GM18909 (cell line): ENCODE data around the gene MYEOV.

ENCODE experiments used
- ATAC-seq: cut with Tn5 transposase; IDR thresholded peaks from one replicate; pipeline ENCODE4 v1.9.1; 2021; ENCODE audit warnings: mild to moderate bottlenecking; ENCODE audit not compliant: unreplicated experiment, poor library complexity

Gene MYEOV

GRCh38 chr11:69293819-69294505, at the start of gene MYEOV:
MYEOV (plus strand) TSS chr11:69294155; CDS start chr11:69295355, 1,200 bp downstream.
- ATAC-seq: no peak

DNA sequence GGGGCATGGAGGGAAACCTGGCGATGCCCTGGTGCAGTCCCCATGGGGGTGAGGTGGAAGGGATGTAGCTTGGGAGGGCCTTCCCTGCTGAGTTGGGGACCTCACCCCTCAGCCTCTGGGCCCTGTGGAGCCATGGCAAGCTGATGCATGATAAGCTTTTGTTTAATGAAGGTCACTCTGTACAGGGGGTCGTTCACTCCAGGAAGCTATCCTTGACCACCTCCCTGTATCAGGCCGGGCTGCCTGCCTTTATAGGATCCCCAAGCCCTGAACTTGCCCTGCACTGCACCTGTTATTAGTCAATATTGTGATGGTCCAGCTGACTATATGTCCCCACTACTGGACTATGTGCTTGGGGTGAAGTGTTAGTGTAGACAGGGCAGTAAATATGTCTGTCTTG, 49.7 kb upstream of the MYEOV start:
- no peak for ATAC-seq

GRCh38 chr11:69245041-69245440, 48.9 kb upstream of the MYEOV start:
- ATAC-seq: no peak

DNA sequence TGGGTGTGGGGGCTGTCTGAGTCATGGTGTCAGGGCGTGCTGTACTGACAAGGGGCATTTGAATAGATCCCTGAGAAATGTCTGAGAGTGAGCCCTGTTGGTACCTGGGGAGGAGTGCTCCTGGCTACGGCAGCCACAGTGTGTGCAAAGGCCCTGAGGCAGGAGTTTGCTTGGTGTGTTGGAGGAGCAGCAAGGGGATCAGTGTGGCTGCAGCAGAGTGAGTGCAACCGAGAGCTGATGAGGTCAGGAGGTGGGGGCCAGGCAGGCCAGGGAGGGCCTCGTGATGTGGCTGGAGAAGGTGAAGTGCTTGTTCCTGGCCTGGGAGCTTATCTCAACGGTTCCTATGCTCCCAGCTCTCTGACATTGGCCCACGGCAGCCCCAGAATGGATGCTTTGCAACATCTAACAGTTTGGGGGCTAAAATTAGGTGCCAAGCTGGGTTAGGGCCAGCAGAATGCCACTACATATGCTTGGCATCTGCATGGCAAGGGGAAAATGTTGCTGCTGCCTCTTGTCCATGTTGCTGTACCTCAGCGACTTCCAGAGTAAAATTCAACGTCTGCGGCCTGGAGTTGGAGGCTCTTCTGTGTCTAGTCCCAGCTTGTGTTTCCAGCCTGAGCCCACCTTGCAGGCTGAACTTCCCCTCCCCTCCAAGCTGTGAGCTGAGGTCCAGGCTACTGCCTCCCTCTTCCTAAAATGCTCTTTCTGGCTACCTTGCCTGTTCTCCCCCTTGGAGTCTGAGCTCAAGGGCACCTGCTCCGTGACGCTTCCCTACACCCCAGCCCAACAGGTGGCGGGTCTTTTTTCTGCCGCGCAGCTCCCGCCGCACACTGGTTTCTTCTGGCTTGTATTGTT, 48.2 kb upstream of the MYEOV start:
- ATAC-seq: no peak

DNA sequence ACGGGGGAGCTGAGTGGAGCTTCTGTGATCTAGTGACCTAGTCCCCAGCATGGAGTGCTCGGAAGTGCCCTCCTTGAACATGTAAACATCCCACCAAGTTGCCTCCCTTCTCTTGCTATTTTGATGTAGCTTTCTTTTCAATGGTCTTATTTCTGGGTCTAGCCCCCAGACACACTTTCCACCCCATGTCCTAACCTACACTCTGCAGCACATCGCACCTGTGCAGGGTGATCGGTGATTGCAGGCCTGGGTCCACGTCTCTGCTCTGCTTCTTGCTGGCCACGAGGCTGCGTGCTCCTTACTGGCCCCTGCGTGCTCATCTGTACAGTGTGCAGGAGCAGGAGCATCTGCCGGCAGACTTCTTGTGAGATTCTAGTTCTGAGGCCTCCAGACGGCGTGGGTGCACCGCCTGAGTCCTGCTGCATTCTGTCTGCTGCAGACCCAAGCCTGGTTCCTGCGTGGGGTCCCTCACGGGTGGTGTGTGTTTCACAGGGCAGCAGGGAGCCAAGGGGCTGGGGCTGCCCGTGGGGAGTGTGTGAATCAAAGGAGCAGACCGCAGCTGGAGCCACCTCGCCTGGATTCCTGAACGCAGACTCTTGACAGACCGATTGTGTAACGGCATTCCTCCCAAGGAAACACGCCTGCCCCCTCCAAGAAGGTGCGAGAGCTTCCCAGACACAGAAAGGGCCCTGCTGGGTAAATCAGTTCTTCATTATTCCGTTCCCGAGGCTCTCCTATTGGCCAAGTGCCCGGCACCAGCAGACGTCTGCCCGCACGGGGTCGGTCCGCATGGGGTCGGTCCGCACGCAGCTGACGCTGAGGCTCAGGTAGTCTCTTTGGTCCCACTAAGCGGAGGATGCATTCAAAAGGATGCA, 44.4 kb upstream of the MYEOV start:
- ATAC-seq: no peak

DNA sequence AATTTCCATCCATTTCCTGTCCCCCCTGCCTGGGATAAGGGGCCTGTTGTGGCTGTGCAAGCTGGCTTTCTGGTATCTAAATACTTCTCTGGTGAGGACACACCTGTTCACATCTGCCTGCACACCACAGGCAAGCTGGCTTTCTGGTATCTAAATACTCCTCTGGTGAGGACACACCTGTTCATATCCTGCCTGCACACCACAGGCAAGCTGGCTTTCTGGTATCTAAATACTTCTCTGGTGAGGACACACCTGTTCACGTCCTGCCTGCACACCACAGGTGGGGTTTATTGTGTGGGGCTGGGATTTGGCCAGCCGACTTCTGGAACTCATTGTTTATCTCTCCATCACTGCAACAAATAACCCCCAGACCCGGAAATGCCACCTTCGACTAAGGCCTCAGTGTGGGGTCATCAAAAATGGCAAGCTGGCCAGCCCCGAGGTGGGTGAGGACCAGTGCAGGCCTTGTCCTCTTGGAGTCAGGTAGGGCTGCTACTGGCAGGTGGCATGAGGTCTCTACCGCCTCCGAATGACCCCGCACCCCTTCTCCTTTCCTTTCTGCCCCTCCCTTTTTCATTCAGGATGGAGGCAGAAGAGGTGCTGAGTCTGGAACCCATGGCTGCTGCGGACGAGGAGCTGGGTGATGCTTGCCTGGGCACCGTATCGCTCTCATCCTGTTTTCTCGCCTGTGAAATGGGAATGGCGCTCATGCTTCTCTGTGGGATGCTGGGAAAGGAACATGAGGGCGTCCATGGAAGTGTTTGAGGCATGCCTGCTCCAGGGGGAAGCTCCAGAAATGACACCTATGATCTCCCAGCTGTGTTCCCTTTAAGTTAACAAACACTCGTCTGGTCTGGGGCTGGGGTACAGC, 43.5 kb upstream of the MYEOV start:
- no peak for ATAC-seq

DNA sequence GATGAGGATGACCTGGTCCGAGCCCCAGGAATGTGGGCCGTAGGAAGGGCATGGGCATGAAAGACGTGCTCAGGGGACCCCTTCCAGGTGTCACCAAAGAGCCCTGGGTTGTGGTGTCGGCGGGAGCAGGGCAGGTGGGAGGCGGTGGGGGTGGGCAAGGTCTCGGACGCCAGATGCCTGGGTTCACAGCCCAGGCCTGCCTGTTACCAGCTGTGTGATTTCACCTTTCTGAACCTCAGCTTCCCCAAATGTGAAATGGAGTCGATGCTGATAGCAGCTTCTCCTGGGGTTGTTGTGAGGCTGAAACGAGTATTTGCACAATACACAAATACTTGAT, 42.9 kb upstream of the MYEOV start:
- ATAC-seq: no peak

GRCh38 chr11:69251639-69252489, 42.1 kb upstream of the MYEOV start:
- ATAC-seq: no peak

DNA sequence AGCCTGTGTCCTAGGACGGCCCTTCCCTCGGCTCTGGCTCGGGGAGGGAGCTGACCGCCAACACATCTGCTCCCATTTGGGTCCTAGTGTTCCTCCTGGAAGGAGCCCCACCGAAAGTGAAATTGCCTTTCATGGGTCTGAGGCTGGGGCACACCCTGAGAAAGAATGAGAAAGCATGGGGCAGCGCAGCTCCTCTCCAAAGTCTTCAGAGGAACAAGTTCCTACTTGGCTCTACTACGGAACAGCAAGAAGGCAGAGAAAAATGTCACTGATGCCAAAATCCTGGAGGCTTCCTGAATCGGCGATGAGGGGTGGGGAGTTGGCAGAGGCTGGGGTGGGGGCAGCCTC, 41.5 kb upstream of the MYEOV start:
- no peak for ATAC-seq

DNA sequence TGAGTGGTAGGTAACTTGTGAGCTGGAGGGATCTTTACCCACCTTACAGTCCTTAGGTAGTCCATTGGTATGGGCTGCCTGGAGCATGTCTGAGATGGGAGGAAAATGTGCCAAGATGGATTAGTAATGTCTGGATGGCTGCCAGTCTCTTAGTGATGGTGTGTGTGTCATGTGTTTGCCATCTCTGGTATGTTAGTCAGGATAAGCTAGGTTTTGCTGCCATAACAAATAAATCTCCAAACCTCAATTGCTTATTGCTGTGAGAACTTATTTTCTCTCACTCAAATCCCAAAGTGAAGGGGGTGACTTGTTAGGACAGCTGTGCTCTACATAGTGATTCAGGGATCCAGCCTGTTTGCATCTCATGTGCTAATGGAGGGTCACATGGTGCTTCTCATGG, 40.9 kb upstream of the MYEOV start:
- no peak for ATAC-seq

- no peak for ATAC-seq
Observed at GRCh38 chr11:69257134-69257533, 36.8 kb upstream of the MYEOV start.

- ATAC-seq: no peak
Observed at GRCh38 chr11:69257838-69258658, 35.9 kb upstream of the MYEOV start.

DNA sequence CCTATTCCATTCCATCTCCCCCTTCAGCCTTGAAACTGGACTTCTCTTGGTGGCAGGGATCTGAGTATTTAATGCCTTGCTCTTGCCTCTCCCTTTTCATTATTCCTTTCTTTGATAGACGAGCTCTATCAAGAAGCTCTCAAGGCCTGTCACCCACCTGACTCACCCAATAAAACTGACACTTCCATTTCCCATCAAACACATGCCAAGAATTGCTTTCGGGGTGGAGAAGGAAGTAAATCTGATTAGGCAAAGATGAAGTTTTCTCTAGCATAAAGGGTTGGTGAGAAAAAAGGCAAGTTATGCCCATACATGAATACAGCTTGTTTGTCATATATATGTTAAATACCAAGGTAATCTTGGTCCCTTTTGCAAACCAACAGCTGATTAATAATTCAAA, 34.9 kb upstream of the MYEOV start:
- ATAC-seq: no peak

- no peak for ATAC-seq
Observed at GRCh38 chr11:69260622-69261021, 33.3 kb upstream of the MYEOV start.

DNA sequence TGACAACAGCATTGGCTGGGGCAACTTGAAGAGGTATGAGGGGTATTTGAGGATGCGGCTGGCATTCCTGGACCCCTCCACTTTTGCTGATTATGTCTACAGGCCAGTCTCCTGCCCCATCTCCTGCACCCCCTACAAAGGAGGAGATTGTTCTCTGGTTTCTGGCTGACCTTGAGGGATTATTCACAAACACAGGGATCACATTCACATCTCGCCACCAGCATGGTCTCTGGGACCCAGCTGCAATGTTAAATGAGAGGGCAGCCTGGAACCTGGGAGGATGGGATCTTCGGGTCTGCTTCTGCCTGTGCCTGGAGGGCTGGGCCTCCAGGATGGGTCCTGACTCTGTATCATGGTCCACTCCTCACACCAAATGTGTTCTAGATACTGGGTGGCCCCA, 32.8 kb upstream of the MYEOV start:
- no peak for ATAC-seq

DNA sequence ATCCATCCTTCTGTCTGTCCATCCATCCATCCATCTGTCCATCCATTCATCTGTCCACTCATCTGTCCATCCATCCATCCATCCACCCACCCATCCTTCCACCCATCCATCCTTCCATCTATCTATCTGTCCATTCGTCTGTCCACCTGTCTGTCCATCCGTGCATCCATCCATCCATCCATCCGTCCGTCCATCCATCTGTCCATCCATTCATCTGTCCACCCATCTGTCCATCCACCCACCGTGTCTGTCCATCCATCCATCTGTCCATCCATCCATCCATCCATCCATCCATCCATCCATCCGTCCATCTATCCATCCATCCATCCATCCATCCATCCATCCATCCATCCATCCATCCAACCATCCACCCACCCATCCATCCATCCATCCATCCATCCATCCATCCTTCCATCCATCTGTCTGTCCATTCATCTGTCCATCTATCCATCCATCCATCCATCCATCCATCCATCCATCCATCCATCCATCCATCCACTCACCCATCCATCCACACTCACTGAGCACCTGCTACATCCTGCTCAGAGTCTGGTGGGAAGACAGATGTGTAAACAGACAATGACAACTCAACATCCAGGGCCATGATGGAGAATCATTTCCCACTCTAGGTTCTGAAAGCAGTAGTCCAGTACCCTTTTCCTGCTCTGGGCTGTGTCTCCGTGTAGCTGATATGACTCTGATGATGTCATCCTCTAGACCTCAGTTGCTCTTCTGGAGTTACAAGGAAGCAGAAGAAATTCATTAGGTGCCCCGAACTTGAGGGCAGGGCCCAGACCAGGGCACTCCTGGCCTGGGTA, 30.8 kb upstream of the MYEOV start:
- no peak for ATAC-seq

DNA sequence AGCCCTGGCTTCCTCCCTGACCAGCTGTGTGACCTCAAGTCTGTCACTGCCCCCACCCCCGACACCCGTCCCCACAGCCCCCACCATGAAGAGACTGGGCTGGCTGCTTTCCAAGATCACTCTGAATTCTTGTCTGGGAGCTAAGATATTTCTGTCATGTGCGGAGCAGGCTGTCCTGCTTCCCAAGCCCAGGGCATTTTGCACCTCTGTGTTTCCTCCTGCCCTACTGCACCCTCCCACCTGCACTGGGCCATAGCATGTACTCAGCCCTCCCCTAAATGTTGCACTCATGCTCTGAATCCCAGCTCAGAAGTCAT, 30.3 kb upstream of the MYEOV start:
- no peak for ATAC-seq

DNA sequence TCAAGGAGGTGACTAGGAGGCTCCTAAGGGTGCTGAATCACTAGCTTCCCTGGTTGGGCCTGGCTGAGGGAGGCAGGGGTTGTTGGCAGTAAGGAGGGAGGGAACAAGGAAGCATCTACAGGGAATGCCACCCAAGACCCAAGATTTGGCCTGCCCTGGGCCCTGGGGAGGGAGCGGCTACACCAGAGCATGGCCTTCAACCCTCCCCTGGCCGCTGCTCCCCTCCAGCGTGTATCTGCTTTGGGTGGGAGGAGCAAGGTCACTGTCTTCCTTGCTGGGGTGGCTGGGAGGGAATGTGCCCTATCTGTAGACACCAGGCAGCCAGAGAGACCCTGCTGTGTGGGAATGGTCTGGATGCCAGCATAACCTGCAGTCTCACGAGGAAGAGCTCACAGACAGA, 29.5 kb upstream of the MYEOV start:
- ATAC-seq: no peak
